WI38 (cell line): ENCODE measurements around the gene CD86.

ENCODE experiments used
- H3K4me3 ChIP-seq: 2 replicates; pipeline ENCODE4 v1.5.1; 2011; ENCODE audit warnings: low read depth, mild to moderate bottlenecking, control low read depth, low read length
- TF ChIP-seq, protein P1 (sequence below): IDR thresholded peaks from 2 replicates; pipeline ENCODE4 v1.5.1; 2012; ENCODE audit warnings: low read depth, mild to moderate bottlenecking, control low read depth, low read length

The CD86 gene

DNA sequence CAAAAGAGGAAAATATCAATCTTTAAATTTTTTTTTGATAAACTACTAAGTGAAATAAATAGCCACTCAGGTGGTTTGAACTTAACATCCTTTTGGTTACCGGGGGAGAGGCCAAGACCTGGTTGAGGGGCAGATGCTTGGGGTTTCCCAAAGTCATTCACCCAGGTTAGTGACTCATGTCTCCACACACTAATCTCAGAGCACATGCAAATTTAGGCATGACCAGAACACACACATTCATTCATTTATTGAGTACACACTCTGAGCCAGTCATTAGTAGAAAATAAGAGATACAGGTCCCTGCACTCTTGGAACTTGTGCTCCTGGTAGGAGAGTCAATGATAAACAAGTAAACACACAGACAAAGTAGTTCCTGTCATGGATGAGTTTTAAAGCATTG, 40.4 kb upstream of the CD86 start:
- TF ChIP-seq, protein P1, sequence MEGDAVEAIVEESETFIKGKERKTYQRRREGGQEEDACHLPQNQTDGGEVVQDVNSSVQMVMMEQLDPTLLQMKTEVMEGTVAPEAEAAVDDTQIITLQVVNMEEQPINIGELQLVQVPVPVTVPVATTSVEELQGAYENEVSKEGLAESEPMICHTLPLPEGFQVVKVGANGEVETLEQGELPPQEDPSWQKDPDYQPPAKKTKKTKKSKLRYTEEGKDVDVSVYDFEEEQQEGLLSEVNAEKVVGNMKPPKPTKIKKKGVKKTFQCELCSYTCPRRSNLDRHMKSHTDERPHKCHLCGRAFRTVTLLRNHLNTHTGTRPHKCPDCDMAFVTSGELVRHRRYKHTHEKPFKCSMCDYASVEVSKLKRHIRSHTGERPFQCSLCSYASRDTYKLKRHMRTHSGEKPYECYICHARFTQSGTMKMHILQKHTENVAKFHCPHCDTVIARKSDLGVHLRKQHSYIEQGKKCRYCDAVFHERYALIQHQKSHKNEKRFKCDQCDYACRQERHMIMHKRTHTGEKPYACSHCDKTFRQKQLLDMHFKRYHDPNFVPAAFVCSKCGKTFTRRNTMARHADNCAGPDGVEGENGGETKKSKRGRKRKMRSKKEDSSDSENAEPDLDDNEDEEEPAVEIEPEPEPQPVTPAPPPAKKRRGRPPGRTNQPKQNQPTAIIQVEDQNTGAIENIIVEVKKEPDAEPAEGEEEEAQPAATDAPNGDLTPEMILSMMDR = no peak
- no peak overlapping the region for H3K4me3 ChIP-seq

DNA sequence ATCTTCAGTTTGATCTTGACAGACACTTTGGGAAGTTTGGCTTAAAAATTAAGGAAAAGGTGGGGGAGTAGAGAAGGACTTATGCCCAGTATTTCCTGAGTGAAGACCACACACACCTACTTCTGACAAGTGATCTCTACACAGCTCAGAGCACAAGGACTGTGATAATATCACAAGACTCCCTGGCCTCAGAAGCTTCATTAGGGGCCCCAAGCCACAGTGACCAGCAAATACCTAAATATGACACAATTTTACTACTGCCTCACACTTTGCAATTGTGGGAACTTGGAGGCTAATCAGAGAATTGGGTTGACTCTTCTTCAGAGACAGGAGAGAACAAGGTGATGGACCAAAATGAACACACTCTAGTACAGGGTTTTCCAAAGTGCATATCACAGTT, 35.7 kb upstream of the CD86 start:
- H3K4me3 ChIP-seq = no peak overlapping the region
- TF ChIP-seq, protein P1 = no peak

- H3K4me3 ChIP-seq = no peak overlapping the region
- TF ChIP-seq, protein P1 = no peak
Measured at GRCh38 chr3:122021037-122021436, 34.1 kb upstream of the CD86 start.

DNA sequence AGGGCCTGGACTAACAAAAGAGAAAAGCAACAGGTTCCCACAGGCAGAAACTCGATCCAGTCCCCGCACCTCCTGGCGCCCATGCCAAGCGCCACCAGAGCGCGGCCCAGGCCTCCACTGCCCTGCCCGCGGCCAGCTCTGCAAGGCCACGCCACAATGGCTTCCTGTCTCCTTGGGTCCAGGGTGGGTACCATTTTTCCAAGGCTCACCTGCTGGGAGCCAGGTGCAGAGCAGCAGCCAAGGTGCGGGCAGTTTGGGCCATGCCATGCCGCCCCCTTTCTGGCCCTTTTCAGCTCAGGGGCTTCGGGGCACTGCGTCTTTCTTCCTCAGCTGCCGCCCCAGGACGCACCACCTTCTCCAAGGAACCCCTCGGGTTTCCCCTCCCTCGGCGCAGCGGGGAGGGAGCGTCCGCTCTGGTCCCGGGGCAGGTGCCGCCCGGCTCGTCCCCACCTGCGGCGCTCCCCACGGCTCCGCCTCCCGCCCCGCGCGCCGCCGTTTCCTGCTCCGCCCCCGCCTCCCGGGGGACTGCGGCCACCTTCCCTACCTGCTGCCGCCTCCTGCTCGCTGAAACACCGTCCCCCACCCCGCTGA, 33.3 kb upstream of the CD86 start, which contains the start of gene ILDR1:
Gene ILDR1 (minus strand): TSS at position 437 of the 591 bp plus-strand sequence. CDS start 170 bp downstream, at position 267.
- TF ChIP-seq, protein P1 = no peak
- no peak within 1 kb of the TSS for H3K4me3 ChIP-seq

DNA sequence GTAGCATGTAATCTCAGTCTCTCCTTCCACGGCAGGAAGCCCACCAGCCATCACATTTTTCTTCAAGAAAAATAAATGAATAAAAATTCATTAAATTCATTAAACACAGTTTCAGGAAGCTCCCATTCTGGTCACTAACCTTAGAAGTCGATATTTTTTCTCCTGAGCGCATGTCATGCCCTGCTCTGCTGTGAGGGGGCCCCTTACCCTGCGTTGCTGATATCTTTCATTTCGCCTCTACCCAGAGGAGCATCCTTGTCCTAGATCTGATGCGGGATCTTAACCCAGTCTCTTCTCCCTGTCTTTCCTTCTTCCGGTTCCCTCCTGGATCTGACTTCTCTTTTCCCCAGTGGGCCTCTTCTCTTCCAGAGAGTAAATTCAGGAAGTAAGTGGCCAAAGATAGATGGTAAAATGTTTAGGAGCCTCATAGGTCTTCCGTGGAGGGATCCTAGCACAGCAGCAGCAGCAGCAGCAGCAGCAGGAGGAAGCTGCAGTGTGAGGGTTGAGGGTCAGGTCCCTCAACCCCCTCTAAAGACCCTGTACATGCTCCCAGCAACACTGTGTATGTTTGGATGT, 31.7 kb upstream of the CD86 start:
- TF ChIP-seq, protein P1 = no peak
- no peak overlapping the region for H3K4me3 ChIP-seq

DNA sequence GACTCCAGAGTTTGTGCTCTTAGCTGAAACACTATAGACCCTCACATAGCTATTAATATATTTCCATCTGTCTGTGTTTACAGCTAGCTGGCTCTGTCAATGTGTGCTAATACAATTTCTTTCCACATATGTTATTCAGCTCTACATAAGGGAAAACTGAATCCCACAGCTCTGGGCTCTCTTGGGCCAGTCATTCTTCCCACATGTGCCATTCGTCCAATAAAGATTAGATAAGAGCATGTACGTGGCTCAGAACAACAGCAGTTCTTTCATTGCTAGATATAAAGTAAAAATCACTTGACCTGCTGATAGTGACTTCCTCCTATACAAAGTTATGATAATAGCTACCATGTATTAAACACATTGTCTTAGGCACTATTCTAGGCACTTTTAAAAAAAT, 30.4 kb upstream of the CD86 start:
- H3K4me3 ChIP-seq = no peak overlapping the region
- TF ChIP-seq, protein P1 = no peak

- no peak overlapping the region for H3K4me3 ChIP-seq
- TF ChIP-seq, protein P1 = no peak
Measured at GRCh38 chr3:122025296-122025695, 29.9 kb upstream of the CD86 start.
